Tibial nerve (tissue), 3 donors: ENCODE data around the gene SPATS2L.

ENCODE experiments used
- CTCF ChIP-seq, 5 experiments: fragments of 200-600 bp in 3 of 5; fragments of 450-650 bp in 2 of 5; sonication (generic) in 3 of 5; IDR thresholded peaks; one replicate each; pipeline ENCODE4 v1.5.1; 2016 to 2019; ENCODE audit warnings: antibody characterized with exemption in 5 of 5, mild to moderate bottlenecking in 3 of 5, moderate library complexity in 2 of 5
- POLR2A ChIP-seq, 2 donors: fragments of 450-650 bp; IDR thresholded peaks; one replicate each; pipeline ENCODE4 v1.6.1; 2017; ENCODE audit warnings: antibody characterized with exemption in 2 of 2, mild to moderate bottlenecking in 2 of 2, moderate library complexity in 2 of 2

- TF ChIP-seq CTCF (IDR thresholded peaks at IDR 0.05) (no peak), POLR2A (IDR thresholded peaks at IDR 0.05) (no peak)
Measured at GRCh38 chr2:200469708-200470211, 163.3 kb downstream of the SPATS2L start.
